ENCODE measurements around the gene ATXN1.

Gene ATXN1

DNA sequence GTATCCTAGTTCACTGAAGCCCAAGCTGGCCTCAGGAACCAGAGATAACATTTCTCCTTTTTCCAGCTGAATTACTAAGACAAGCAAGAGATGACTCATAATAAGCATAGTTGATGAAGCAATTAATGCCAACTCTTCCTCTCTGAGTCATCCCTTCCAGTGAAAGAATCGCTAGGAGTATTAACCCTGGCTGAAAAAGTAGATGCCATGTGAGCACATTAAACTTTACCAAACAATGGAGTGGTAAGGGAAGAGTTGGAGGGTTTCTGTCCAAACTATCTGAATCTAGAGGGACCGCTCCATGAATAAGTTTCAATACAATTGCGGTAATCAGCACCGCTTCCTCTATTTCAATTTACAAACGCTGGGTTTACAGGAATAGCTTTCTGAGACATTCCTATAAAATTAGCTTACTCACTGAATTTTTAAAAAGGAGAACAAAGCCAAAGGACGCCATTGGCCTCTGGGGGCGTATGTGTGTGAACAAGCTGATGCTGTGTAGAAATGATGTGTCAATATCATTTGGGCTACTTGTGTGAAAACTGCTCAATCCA lies 48.3 kb downstream of the ATXN1 start:
- peaks cover 0 to 4% of the 10 kb centered on the region in 2 experiments; a peak in 1 of 3 replicates for H3K36me3 ChIP-seq (ENCODE audit: control insufficient read depth in 2 of 2, insufficient read depth in 1 of 2, low read length in 2 of 2)
- H3K4me3 ChIP-seq (ENCODE audit: low read depth, low read length), result peak overlapping the region; percentile 29
- ChIA-PET CTCF (interaction anchor here (0.5 to 2.5 kb wide), 18 partner anchors 9 to 381 kb away, joined by 3 to 17 read pairs (median 4); partner anchors contain the start of gene ATXN1), POLR2A (interaction anchor here (0.6 to 1.9 kb wide), 3 partner anchors 11 to 49 kb away, joined by 4 to 14 read pairs (median 6); partner anchors contain the start of gene ATXN1)
- no peaks in the 10 kb centered on the region for H3K9me3 ChIP-seq (ENCODE audit: control insufficient read depth, insufficient read depth, low read depth, low read length)
- peak overlapping the region; percentile 91 for H3K27ac ChIP-seq (ENCODE audit: extremely low read depth, low read depth, low read length)
- peaks cover 35% of the 10 kb centered on the region for H3K4me1 ChIP-seq (ENCODE audit: control insufficient read depth, insufficient read depth, low read length)
- TF ChIP-seq TRIM28 (IDR thresholded peaks at IDR 0.05; ENCODE audit: borderline replicate concordance, low read length) (no peak), SP3 (tag by site-specific recombination; IDR thresholded peaks at IDR 0.05) (0 out of 2 replicates have a peak, but pooled peaks have one; percentile 34), ZNF302 (tag by site-specific recombination; IDR thresholded peaks at IDR 0.05; ENCODE audit: low read depth) (no peak), ZNF184 (tag by site-specific recombination; IDR thresholded peaks at IDR 0.05) (peak; percentile 87), ZNF610 (tag by site-specific recombination; IDR thresholded peaks at IDR 0.05; ENCODE audit: borderline replicate concordance) (no peak), GLI4 (tag by site-specific recombination; IDR thresholded peaks at IDR 0.05) (no peak), IKZF3 (tag by site-specific recombination; IDR thresholded peaks at IDR 0.05) (peak; percentile 96), RBAK (tag by site-specific recombination; IDR thresholded peaks at IDR 0.05) (no peak), ZNF221 (tag by site-specific recombination; IDR thresholded peaks at IDR 0.05; ENCODE audit: borderline replicate concordance) (no peak), ZNF677 (tag by site-specific recombination; IDR thresholded peaks at IDR 0.05) (no peak), ELK4 (IDR thresholded peaks at IDR 0.05; ENCODE audit: borderline replicate concordance, low read depth, low read length) (no peak), ZNF580 (tag by site-specific recombination; IDR thresholded peaks at IDR 0.05) (peak; percentile 8; the same call in 1 of the 2 replicates), KLF7 (tag by site-specific recombination; IDR thresholded peaks at IDR 0.05; ENCODE audit: borderline replicate concordance) (no peak), ZNF660 (tag by site-specific recombination; IDR thresholded peaks at IDR 0.05) (peak; percentile 88), FEZF1 (tag by site-specific recombination; IDR thresholded peaks at IDR 0.05) (peak; percentile 92), ZNF202 (tag by site-specific recombination; IDR thresholded peaks at IDR 0.05; ENCODE audit: borderline replicate concordance) (no peak), ZNF529 (tag by site-specific recombination; IDR thresholded peaks at IDR 0.05; ENCODE audit: insufficient replicate concordance) (no peak), ZBTB17 (tag by site-specific recombination; IDR thresholded peaks at IDR 0.05) (peak; percentile 92), ZNF521 (tag by site-specific recombination; IDR thresholded peaks at IDR 0.05) (no peak), ZNF707 (tag by site-specific recombination; IDR thresholded peaks at IDR 0.05) (no peak; the same call in 1 of the 2 replicates), AEBP2 (tag by site-specific recombination; IDR thresholded peaks at IDR 0.05; ENCODE audit: borderline replicate concordance) (no peak), ZNF76 (tag by site-specific recombination; IDR thresholded peaks at IDR 0.05; ENCODE audit: borderline replicate concordance, low read depth) (peak; percentile 47; the same call in 1 of the 2 replicates), PRDM4 (tag by site-specific recombination; IDR thresholded peaks at IDR 0.05) (peak; percentile 81), ZNF473 (tag by site-specific recombination; IDR thresholded peaks at IDR 0.05) (no peak), ZNF549 (tag by site-specific recombination; IDR thresholded peaks at IDR 0.05) (no peak), ZNF544 (tag by site-specific recombination; IDR thresholded peaks at IDR 0.05) (no peak)
- TF ChIP-seq, protein P1, sequence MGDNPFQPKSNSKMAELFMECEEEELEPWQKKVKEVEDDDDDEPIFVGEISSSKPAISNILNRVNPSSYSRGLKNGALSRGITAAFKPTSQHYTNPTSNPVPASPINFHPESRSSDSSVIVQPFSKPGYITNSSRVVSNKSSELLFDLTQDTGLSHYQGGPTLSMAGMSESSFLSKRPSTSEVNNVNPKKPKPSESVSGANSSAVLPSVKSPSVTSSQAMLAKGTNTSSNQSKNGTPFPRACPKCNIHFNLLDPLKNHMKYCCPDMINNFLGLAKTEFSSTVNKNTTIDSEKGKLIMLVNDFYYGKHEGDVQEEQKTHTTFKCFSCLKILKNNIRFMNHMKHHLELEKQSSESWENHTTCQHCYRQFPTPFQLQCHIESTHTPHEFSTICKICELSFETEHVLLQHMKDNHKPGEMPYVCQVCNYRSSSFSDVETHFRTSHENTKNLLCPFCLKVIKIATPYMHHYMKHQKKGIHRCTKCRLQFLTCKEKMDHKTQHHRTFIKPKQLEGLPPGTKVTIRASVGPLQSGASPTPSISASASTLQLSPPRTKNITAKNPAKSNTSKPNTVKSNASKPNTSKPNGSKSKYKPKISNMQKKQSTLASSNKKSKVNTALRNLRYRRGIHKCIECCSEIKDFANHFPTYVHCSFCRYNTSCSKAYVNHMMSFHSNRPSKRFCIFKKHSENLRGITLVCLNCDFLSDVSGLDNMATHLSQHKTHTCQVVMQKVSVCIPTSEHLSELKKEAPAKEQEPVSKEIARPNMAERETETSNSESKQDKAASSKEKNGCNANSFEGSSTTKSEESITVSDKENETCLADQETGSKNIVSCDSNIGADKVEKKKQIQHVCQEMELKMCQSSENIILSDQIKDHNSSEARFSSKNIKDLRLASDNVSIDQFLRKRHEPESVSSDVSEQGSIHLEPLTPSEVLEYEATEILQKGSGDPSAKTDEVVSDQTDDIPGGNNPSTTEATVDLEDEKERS (tag by site-specific recombination; IDR thresholded peaks at IDR 0.05), result no peak
- TF ChIP-seq, protein P2, sequence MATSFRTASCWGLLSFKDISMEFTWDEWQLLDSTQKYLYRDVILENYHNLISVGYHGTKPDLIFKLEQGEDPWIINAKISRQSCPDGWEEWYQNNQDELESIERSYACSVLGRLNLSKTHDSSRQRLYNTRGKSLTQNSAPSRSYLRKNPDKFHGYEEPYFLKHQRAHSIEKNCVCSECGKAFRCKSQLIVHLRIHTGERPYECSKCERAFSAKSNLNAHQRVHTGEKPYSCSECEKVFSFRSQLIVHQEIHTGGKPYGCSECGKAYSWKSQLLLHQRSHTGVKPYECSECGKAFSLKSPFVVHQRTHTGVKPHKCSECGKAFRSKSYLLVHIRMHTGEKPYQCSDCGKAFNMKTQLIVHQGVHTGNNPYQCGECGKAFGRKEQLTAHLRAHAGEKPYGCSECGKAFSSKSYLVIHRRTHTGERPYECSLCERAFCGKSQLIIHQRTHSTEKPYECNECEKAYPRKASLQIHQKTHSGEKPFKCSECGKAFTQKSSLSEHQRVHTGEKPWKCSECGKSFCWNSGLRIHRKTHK (tag by site-specific recombination; IDR thresholded peaks at IDR 0.05), result no peak
